ENCODE data around the gene NRL. TPM values are rescaled to one million over a fixed set of nuclear protein-coding genes. Genes with fewer than 3 reads are reported as not detected.

The NRL gene
- total RNA-seq, 1 donor from 2014 or later: 0.48 TPM

DNA sequence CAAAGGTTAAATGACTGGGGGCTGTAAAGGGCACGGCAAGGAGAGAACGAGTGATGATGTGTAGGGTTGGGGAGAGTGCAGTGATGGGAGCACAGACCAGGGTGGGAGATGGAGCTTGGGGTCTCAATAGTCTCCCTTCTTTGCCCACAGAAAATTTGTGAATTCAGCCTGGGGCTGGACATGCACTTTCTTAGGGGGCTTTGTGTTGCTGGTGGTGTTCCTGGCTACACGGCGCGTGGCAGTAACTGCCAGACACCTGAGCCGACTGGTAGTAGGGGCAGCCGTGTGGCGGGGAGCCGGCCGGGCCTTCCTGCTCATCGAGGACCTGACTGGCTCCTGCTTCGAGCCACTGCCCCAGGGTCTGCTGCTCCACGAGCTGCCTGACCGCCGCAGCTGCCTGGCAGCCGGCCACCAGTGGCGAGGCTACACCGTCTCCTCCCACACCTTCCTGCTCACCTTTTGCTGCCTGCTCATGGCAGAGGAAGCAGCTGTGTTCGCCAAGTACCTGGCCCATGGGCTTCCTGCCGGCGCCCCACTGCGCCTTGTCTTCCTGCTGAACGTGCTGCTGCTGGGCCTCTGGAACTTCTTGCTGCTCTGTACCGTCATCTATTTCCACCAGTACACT lies 17.4 kb upstream of the NRL start:
- Histone ChIP-seq H3K9ac (ENCODE audit: low read length) (no peak overlapping the region), H3K4me1 (ENCODE audit: insufficient read depth, low read length) (peaks cover 9% of the 10 kb centered on the region), H3K27ac (ENCODE audit: low read depth, low read length) (no peak overlapping the region), H3K4me3 (ENCODE audit: insufficient read depth, low read depth, low read length) (no peak overlapping the region), H3K4me2 (ENCODE audit: low read length) (no peak overlapping the region), H4K20me1 (ENCODE audit: insufficient read depth, low read length) (no peaks in the 10 kb centered on the region), H3K79me2 (ENCODE audit: insufficient read depth, low read length) (peaks cover 7% of the 10 kb centered on the region), H3K9me3 (ENCODE audit: insufficient read depth, low read depth, low read length) (no peaks in the 10 kb centered on the region), H3K36me3 (ENCODE audit: insufficient read depth, low read length) (no peaks in the 10 kb centered on the region), H3K27me3 (ENCODE audit: insufficient read depth, low read length) (no peaks in the 10 kb centered on the region), H2AFZ (ENCODE audit: low read depth, low read length) (no peak overlapping the region)
- Mint-ChIP-seq H3K4me3 (ENCODE audit: unreplicated experiment) (no peak overlapping the region), H3K36me3 (ENCODE audit: low read depth, unreplicated experiment) (peaks cover 7% of the 10 kb centered on the region), H3K27ac (ENCODE audit: unreplicated experiment) (no peak overlapping the region), H3K9me3 (ENCODE audit: unreplicated experiment) (no peaks in the 10 kb centered on the region), H3K27me3 (ENCODE audit: low read depth, unreplicated experiment) (peaks cover 8% of the 10 kb centered on the region), H3K4me1 (ENCODE audit: low read depth, unreplicated experiment) (peaks cover 6% of the 10 kb centered on the region)
- DNase-seq (ENCODE audit: low read depth) (no peak), FAIRE-seq (no peak)
- TF ChIP-seq, protein P1, sequence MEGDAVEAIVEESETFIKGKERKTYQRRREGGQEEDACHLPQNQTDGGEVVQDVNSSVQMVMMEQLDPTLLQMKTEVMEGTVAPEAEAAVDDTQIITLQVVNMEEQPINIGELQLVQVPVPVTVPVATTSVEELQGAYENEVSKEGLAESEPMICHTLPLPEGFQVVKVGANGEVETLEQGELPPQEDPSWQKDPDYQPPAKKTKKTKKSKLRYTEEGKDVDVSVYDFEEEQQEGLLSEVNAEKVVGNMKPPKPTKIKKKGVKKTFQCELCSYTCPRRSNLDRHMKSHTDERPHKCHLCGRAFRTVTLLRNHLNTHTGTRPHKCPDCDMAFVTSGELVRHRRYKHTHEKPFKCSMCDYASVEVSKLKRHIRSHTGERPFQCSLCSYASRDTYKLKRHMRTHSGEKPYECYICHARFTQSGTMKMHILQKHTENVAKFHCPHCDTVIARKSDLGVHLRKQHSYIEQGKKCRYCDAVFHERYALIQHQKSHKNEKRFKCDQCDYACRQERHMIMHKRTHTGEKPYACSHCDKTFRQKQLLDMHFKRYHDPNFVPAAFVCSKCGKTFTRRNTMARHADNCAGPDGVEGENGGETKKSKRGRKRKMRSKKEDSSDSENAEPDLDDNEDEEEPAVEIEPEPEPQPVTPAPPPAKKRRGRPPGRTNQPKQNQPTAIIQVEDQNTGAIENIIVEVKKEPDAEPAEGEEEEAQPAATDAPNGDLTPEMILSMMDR (IDR thresholded peaks at IDR 0.05; ENCODE audit: insufficient read depth, low read depth, low read length): no peak
- no peak for TF ChIP-seq EZH2 (IDR thresholded peaks at IDR 0.05; ENCODE audit: insufficient read depth, low read length)

DNA sequence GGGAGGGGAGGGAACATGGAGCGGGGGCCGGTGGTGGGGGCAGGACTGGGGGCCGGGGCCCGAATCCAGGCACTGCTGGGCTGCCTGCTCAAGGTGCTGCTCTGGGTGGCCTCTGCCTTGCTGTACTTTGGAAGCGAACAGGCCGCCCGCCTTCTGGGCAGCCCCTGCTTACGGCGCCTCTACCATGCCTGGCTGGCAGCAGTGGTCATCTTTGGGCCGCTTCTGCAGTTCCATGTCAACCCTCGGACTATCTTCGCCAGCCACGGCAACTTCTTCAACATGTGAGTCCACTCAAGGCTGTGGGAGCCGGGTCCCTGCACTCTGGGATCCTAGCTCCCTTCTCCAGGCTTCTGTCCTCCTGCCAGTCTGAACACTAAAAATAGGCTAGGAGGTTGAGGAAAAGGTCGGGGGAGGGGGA lies 16.8 kb upstream of the NRL start:
- Histone ChIP-seq H3K79me2 (ENCODE audit: insufficient read depth, low read length) (peaks cover 6% of the 10 kb centered on the region), H3K36me3 (ENCODE audit: insufficient read depth, low read length) (no peaks in the 10 kb centered on the region), H3K9me3 (ENCODE audit: insufficient read depth, low read depth, low read length) (no peaks in the 10 kb centered on the region), H2AFZ (ENCODE audit: low read depth, low read length) (no peak overlapping the region), H3K4me2 (ENCODE audit: low read length) (no peak overlapping the region), H3K9ac (ENCODE audit: low read length) (no peak overlapping the region), H3K4me1 (ENCODE audit: insufficient read depth, low read length) (peaks cover 6% of the 10 kb centered on the region), H3K27ac (ENCODE audit: low read depth, low read length) (no peak overlapping the region), H4K20me1 (ENCODE audit: insufficient read depth, low read length) (no peaks in the 10 kb centered on the region), H3K4me3 (ENCODE audit: insufficient read depth, low read depth, low read length) (no peak overlapping the region), H3K27me3 (ENCODE audit: insufficient read depth, low read length) (no peaks in the 10 kb centered on the region)
- TF ChIP-seq EZH2 (IDR thresholded peaks at IDR 0.05; ENCODE audit: insufficient read depth, low read length): no peak
- TF ChIP-seq, protein P1 (IDR thresholded peaks at IDR 0.05; ENCODE audit: insufficient read depth, low read depth, low read length): no peak
- no peak overlapping the region for H3K4me3 Mint-ChIP-seq (ENCODE audit: unreplicated experiment)
- no peaks in the 10 kb centered on the region for H3K9me3 Mint-ChIP-seq (ENCODE audit: unreplicated experiment)
- H3K4me1 Mint-ChIP-seq (ENCODE audit: low read depth, unreplicated experiment): peaks cover 4% of the 10 kb centered on the region
- H3K27me3 Mint-ChIP-seq (ENCODE audit: low read depth, unreplicated experiment): peaks cover 8% of the 10 kb centered on the region
- no peak overlapping the region for H3K27ac Mint-ChIP-seq (ENCODE audit: unreplicated experiment)
- no peak for FAIRE-seq
- no peak for DNase-seq (ENCODE audit: low read depth)
- peaks cover 1% of the 10 kb centered on the region for H3K36me3 Mint-ChIP-seq (ENCODE audit: low read depth, unreplicated experiment)
